Lower leg skin (tissue), 4 donors: Measurements from ENCODE around the gene RAX2. TPM values are rescaled to one million over a fixed set of nuclear protein-coding genes. Genes with fewer than 3 reads are reported as not detected.

Experiments used
- DNase-seq, 2 donors: peaks; one replicate each; pipeline ENCODE4 v3.0.0-alpha.2; 2019; ENCODE audit warnings: low spot score in 2 of 2
- H3K4me3 ChIP-seq: fragments of 200-600 bp; sonication (generic); 2 replicates; pipeline ENCODE4 v1.5.1; 2017; ENCODE audit warnings: mild to moderate bottlenecking, low read depth; ENCODE audit not compliant: poor library complexity, severe bottlenecking
- POLR2A ChIP-seq, 2 donors: fragments of 450-650 bp; IDR thresholded peaks; one replicate each; pipeline ENCODE4 v1.6.1; 2016 to 2017; ENCODE audit warnings: antibody characterized with exemption in 2 of 2, mild to moderate bottlenecking in 1 of 2, moderate library complexity in 1 of 2
- WGBS, 2 donors: methylation state at CpG; one replicate each; pipeline ENCODE4 v1.1.5; 2018; 5-methylcytosine and 5-hydroxymethylcytosine counted together
- intact Hi-C: fragments of 100-400 bp; cut with DNase I; formaldehyde crosslinking; loops from one replicate; pipeline ENCODE4 v1.15.0; 2023; ENCODE audit warnings: low total_unique reads
- total RNA-seq, 4 donors: library from RNA; depleted of rRNA; stranded (reverse); fragments of >200 nt; gene quantifications; one replicate each; pipeline ENCODE4 v1.1.0, GENCODE V29; 2016
- TF ChIP-seq, protein P1 (sequence below), 3 donors: fragments of 450-650 bp; IDR thresholded peaks; one replicate each; pipeline ENCODE4 v1.5.1; 2016; ENCODE audit warnings: antibody characterized with exemption in 3 of 3, mild to moderate bottlenecking in 3 of 3, moderate library complexity in 2 of 3

The RAX2 gene
- total RNA-seq, 4 donors from 2014 or later: not detected

GRCh38 chr19:3778104-3778867, 6.3 kb upstream of the RAX2 start:
- WGBS, 2 donors: 80 to 81% methylated on average over 25 to 33 of the region's 37 CpGs
- no peak for DNase-seq
- intact Hi-C loops: no loop called here

DNA sequence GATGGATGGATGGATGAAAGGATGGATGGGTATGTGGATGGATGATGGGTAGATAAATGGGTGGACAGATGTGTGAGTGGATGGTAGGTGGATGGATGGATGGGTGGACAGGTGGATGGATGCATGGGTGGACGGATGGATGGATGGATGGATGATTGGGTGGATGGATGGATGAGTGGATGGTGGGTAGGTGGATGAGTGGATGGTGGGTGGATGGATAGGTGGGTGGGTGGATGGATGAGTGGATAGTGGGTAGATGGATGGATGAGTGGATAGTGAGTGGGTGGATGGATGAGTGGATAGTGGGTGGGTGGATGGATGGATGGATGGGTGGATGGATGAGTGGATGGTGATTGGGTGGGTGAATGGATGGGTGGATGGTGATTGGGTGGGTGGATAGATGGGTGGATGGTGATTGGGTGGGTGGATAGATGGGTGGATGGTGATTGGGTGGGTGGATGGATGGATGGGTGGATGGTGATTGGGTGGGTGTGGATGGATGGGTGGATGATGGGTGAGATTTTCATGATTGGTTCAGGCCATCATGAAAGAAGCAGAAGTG, 4.5 kb upstream of the RAX2 start:
- TF ChIP-seq, protein P1, sequence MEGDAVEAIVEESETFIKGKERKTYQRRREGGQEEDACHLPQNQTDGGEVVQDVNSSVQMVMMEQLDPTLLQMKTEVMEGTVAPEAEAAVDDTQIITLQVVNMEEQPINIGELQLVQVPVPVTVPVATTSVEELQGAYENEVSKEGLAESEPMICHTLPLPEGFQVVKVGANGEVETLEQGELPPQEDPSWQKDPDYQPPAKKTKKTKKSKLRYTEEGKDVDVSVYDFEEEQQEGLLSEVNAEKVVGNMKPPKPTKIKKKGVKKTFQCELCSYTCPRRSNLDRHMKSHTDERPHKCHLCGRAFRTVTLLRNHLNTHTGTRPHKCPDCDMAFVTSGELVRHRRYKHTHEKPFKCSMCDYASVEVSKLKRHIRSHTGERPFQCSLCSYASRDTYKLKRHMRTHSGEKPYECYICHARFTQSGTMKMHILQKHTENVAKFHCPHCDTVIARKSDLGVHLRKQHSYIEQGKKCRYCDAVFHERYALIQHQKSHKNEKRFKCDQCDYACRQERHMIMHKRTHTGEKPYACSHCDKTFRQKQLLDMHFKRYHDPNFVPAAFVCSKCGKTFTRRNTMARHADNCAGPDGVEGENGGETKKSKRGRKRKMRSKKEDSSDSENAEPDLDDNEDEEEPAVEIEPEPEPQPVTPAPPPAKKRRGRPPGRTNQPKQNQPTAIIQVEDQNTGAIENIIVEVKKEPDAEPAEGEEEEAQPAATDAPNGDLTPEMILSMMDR (IDR thresholded peaks at IDR 0.05): no peak
- 75 to 93% methylated on average over 1 of the region's 1 CpG for WGBS, 2 donors
- no peak for DNase-seq
- H3K4me3 ChIP-seq: no peak overlapping the region
- intact Hi-C loops: no loop called here

More at GRCh38 chr19:3778104-3778867, 6.3 kb upstream of the RAX2 start:
- H3K4me3 ChIP-seq: no peak overlapping the region
- no peak for TF ChIP-seq POLR2A (IDR thresholded peaks at IDR 0.05)
- TF ChIP-seq, protein P1 (IDR thresholded peaks at IDR 0.05): no peak

DNA sequence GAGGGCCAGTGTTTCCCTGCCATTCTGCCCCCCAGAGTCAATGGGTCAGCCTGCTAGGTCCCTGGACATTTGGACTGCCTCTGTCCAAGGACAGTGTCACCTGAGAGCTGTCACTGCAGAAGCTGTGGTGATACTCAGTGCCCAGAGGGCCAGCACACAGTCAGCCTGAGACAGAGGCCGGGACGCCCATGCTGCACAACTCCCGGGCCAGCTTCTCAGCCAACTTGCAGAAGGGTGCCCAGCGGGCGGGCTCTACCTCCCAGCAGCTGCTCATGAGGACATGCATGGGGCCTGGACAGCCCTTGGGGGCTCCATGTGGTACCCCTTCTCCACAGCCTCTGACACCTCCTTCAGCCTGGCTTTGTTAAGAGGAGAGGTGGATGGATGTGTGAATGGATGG, 3.8 kb upstream of the RAX2 start:
- TF ChIP-seq, protein P1 (IDR thresholded peaks at IDR 0.05): no peak
- no peak for TF ChIP-seq POLR2A (IDR thresholded peaks at IDR 0.05)
- WGBS, 2 donors: 92 to 95% methylated on average over 5 of the region's 5 CpGs
- intact Hi-C loops: no loop called here

GRCh38 chr19:3775374-3775711, 3.3 kb upstream of the RAX2 start:
- intact Hi-C loops: no loop called here
- WGBS, 2 donors: 74 to 83% methylated on average over 2 of the region's 2 CpGs
- TF ChIP-seq, protein P1 (IDR thresholded peaks at IDR 0.05): no peak
- TF ChIP-seq POLR2A (IDR thresholded peaks at IDR 0.05): no peak
- DNase-seq: no peak
- no peak overlapping the region for H3K4me3 ChIP-seq

More for the DNA sequence above, 3.8 kb upstream of the RAX2 start:
- H3K4me3 ChIP-seq: no peak overlapping the region
- DNase-seq: no peak

- H3K4me3 ChIP-seq: no peak overlapping the region
- intact Hi-C loops: no loop called here
- TF ChIP-seq POLR2A (IDR thresholded peaks at IDR 0.05): no peak
- TF ChIP-seq, protein P1 (IDR thresholded peaks at IDR 0.05): no peak
- DNase-seq: no peak
- WGBS, 2 donors: 58 to 65% methylated on average over 23 to 24 of the region's 25 CpGs
Measured at GRCh38 chr19:3774621-3775373, 2.8 kb upstream of the RAX2 start.
